A549 (cell line): ENCODE measurements around the gene ESPN. TPM values are rescaled to one million over a fixed set of nuclear protein-coding genes. Genes with fewer than 3 reads are reported as not detected.

Experiments
- ATAC-seq, 2 experiments: fragments of 200-7000 bp in 1 of 2; fragments of >200 bp in 1 of 2; cut with Nextera tagmentation in 1 of 2; cut with Tn5 transposase in 1 of 2; 3 replicates each; pipeline versions ENCODE4 v1.8.0 to v1.9.1; 2018 to 2020; ENCODE audit warnings: mild to moderate bottlenecking in 1 of 2, moderate library complexity in 1 of 2
- CTCF ChIA-PET: fragments of 300-600 bp; sonication (Branson Sonifier 250); formaldehyde crosslinking; extraction: SDS; loops from one replicate; lab custom pipeline; 2021; ENCODE audit warnings: antibody characterized with exemption, inconsistent platforms; lab: Yijun Ruan, JAX
- POLR2A ChIA-PET: fragments of 350-600 bp; formaldehyde crosslinking; extraction: SDS; loops from one replicate; lab custom pipeline; 2021; ENCODE audit warnings: antibody characterized with exemption, inconsistent platforms; lab: Yijun Ruan, JAX
- DNase-seq, 2 experiments: peaks; one replicate each; pipeline versions ENCODE4 v3.0.0 to v3.0.0-alpha.2; 2011 to 2016; ENCODE audit warnings: low read depth in 1 of 2, low spot score in 1 of 2
- FAIRE-seq: peaks from 2 replicates; lab custom pipeline; 2011; peaks lifted over from hg19 to GRCh38; lab: Jason Lieb, UNC
- H3K27ac ChIP-seq, 2 experiments: fragments of >200 bp; sonication (Bioruptor Twin); formaldehyde crosslinking; 3 replicates each; pipeline ENCODE4 v1.5.1; 2016 to 2017
- H3K4me1 ChIP-seq: fragments of >200 bp; sonication (Bioruptor Twin); formaldehyde crosslinking; 3 replicates; pipeline ENCODE4 v1.6.1; 2016
- H3K4me2 ChIP-seq: fragments of >200 bp; sonication (Bioruptor Twin); formaldehyde crosslinking; 3 replicates; pipeline ENCODE4 v1.6.1; 2016
- H3K4me3 ChIP-seq: fragments of >200 bp; sonication (Bioruptor Twin); formaldehyde crosslinking; 3 replicates; pipeline ENCODE4 v1.5.1; 2016
- H3K9me3 ChIP-seq: fragments of >200 bp; sonication (Bioruptor Twin); formaldehyde crosslinking; 3 replicates; pipeline ENCODE4 v1.6.1; 2016
- EP300 ChIP-seq, 2 experiments: fragments of >200 bp; sonication (Bioruptor Twin); formaldehyde crosslinking; IDR thresholded peaks; 2 replicates in 1 of 2; 3 replicates in 1 of 2; pipeline ENCODE4 v1.6.1; 2016 to 2017
- ESRRA ChIP-seq: fragments of 150-350 bp; IDR thresholded peaks from 2 replicates; pipeline ENCODE4 v1.6.1; 2014; ENCODE audit warnings: mild to moderate bottlenecking, low read length, borderline replicate concordance
- FOSL2 ChIP-seq, 2 experiments: fragments of 450-650 bp in 1 of 2; fragments of >200 bp in 1 of 2; sonication (Bioruptor Twin) in 1 of 2; formaldehyde crosslinking; IDR thresholded peaks; 2 replicates each; pipeline versions ENCODE4 v1.5.0 to v1.6.1; 2016 to 2020; ENCODE audit warnings: mild to moderate bottlenecking in 1 of 2, moderate library complexity in 1 of 2
- FOXS1 ChIP-seq: fragments of 250-450 bp; sonication (Bioruptor Pico); IDR thresholded peaks from 2 replicates; pipeline ENCODE4 v1.5.0; 2020; ENCODE audit warnings: mild to moderate bottlenecking, moderate library complexity
- JUN ChIP-seq, 2 experiments: fragments of >200 bp; sonication (Bioruptor Twin); formaldehyde crosslinking; IDR thresholded peaks; 2 replicates in 1 of 2; 3 replicates in 1 of 2; pipeline ENCODE4 v1.6.1; 2016 to 2017
- JUNB ChIP-seq: fragments of >200 bp; sonication (Bioruptor Twin); formaldehyde crosslinking; IDR thresholded peaks from 2 replicates; pipeline ENCODE4 v1.6.1; 2016
- KDM1A ChIP-seq: fragments of 200-600 bp; sonication (generic); IDR thresholded peaks from 2 replicates; pipeline ENCODE4 v1.6.1; 2016; ENCODE audit warnings: low read depth, mild to moderate bottlenecking
- NFE2L2 ChIP-seq: fragments of 150-350 bp; conservative IDR thresholded peaks from 2 replicates; pipeline ENCODE4 v1.6.1; 2014; ENCODE audit warnings: low read length
- NPAS2 ChIP-seq: fragments of 250-450 bp; sonication (Bioruptor Pico); IDR thresholded peaks from 2 replicates; pipeline ENCODE4 v1.8.0; 2022; ENCODE audit warnings: mild to moderate bottlenecking, moderate library complexity, borderline replicate concordance
- NR3C1 ChIP-seq: fragments of >200 bp; sonication (Bioruptor Twin); formaldehyde crosslinking; IDR thresholded peaks from 3 replicates; pipeline ENCODE4 v1.6.1; 2017
- POLR2A ChIP-seq: IDR thresholded peaks from 2 replicates; pipeline ENCODE4 v1.6.1; 2012; ENCODE audit warnings: mild to moderate bottlenecking, low read length
- POLR2AphosphoS2 ChIP-seq: conservative IDR thresholded peaks from 2 replicates; pipeline ENCODE4 v1.6.1; 2012; ENCODE audit warnings: low read length, improper control_type of control experiment, inconsistent platforms
- RFX5 ChIP-seq: fragments of 450-650 bp; IDR thresholded peaks from 2 replicates; pipeline ENCODE4 v1.7.1; 2014; ENCODE audit warnings: antibody characterized with exemption, mild to moderate bottlenecking, moderate library complexity
- RNF2 ChIP-seq: fragments of 200-600 bp; sonication (generic); IDR thresholded peaks from 2 replicates; pipeline ENCODE4 v1.6.1; 2016; ENCODE audit warnings: low read depth, mild to moderate bottlenecking, antibody characterized with exemption, moderate library complexity, borderline replicate concordance
- ZC3H11A ChIP-seq: fragments of 450-650 bp; IDR thresholded peaks from 2 replicates; pipeline ENCODE4 v1.6.1; 2014; ENCODE audit warnings: antibody characterized with exemption, mild to moderate bottlenecking
- ZFP36 ChIP-seq: fragments of 450-650 bp; IDR thresholded peaks from 2 replicates; pipeline ENCODE4 v1.6.1; 2014; ENCODE audit warnings: borderline replicate concordance; ENCODE audit not compliant: partially characterized antibody
- ZNF302 ChIP-seq: fragments of 250-450 bp; sonication (Bioruptor Pico); IDR thresholded peaks from 2 replicates; pipeline ENCODE4 v1.9.0; 2021; ENCODE audit warnings: inconsistent platforms, mild to moderate bottlenecking, moderate library complexity
- ZSCAN20 ChIP-seq: fragments of 250-450 bp; sonication (Bioruptor Pico); IDR thresholded peaks from 2 replicates; pipeline ENCODE4 v1.8.0; 2022; ENCODE audit warnings: mild to moderate bottlenecking, moderate library complexity
- WGBS: methylation state at CpG from one replicate; pipeline ENCODE4 v1.1.6; 2017; ENCODE audit errors: missing lambda C conversion rate; 5-methylcytosine and 5-hydroxymethylcytosine counted together
- polyA plus RNA-seq, 4 experiments: library from polyadenylated mRNA; depleted of rRNA in 3 of 4; stranded (reverse); fragments of >200 nt; fragmentation: RNase III in 1 of 4; extraction: RNeasy Plus Mini Kit Qiagen cat#74134 plus additional on column Dnase treatment in 1 of 4; gene quantifications; 2 replicates in 3 of 4; 3 replicates in 1 of 4; pipeline ENCODE4 v1.2.3, GENCODE V29; 2011 to 2017
- TF ChIP-seq, protein P1 (sequence below): fragments of 150-350 bp; IDR thresholded peaks from 2 replicates; pipeline ENCODE4 v1.6.1; 2014; ENCODE audit warnings: low read depth, mild to moderate bottlenecking, low read length
- TF ChIP-seq, protein P2 (sequence below): fragments of 250-450 bp; sonication (Bioruptor Pico); IDR thresholded peaks from 2 replicates; pipeline ENCODE4 v1.5.0; 2021; ENCODE audit warnings: mild to moderate bottlenecking, moderate library complexity, borderline replicate concordance
- TF ChIP-seq, protein P3 (sequence below): fragments of 450-650 bp; IDR thresholded peaks from 2 replicates; pipeline ENCODE4 v1.6.1; 2014; ENCODE audit warnings: antibody characterized with exemption
- TF ChIP-seq, protein P4 (sequence below): IDR thresholded peaks from 2 replicates; pipeline ENCODE4 v1.6.1; 2012
- TF ChIP-seq, protein P5 (sequence below): fragments of 250-450 bp; sonication (Bioruptor Pico); IDR thresholded peaks from 2 replicates; pipeline ENCODE4 v1.5.0; 2020; ENCODE audit warnings: low read depth, mild to moderate bottlenecking, moderate library complexity

ESPN gene
- polyA plus RNA-seq, 2 of the 4 experiments (the other 2 are of a cell fraction): 0.22 to 0.28 TPM

DNA sequence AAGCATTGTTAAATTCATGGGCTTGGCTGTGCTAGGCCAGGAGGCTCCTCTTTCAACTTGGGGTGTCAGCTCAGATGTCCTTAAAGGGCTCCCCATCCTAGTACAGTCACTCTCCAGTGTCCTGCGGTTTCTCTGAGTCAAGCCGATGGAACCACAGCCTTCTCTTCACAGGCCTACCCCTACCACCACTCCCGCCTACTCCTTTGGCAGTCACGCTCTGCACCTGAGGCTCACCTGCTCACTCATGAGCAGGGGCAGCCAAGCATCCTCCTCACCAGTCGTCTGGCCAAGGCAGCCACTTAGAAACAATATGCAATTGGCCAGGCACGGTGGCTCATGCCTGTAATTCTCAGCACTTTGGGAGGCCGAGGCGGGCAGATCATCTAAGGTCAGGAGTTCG, 34.6 kb upstream of the ESPN start:
- FAIRE-seq: no peak
- ChIA-PET CTCF (interaction anchor here (0.9 to 34.5 kb wide), 5 partner anchors 9 to 48 kb away, joined by 3 to 575 read pairs (median 4); no protein-coding TSS in a partner anchor), POLR2A (no interaction called here)
- no peak for ATAC-seq
- Histone ChIP-seq H3K4me1 (peaks cover 30% of the 10 kb centered on the region), H3K4me2 (no peak overlapping the region), H3K4me3 (no peak overlapping the region), H3K9me3 (no peaks in the 10 kb centered on the region), H3K27ac (no peak overlapping the region)
- 92% methylated on average over 6 of the region's 9 CpGs for WGBS
- no peak for DNase-seq
- TF ChIP-seq NR3C1 (no peak), KDM1A (no peak), JUN (IDR thresholded peaks at IDR 0.05) (no peak), NPAS2 (CRISPR knock-in tag) (no peak), ZSCAN20 (CRISPR knock-in tag) (no peak), NFE2L2 (no peak), JUNB (no peak), POLR2A (no peak), RNF2 (no peak), FOXS1 (CRISPR knock-in tag) (no peak)
- TF ChIP-seq, protein P1, sequence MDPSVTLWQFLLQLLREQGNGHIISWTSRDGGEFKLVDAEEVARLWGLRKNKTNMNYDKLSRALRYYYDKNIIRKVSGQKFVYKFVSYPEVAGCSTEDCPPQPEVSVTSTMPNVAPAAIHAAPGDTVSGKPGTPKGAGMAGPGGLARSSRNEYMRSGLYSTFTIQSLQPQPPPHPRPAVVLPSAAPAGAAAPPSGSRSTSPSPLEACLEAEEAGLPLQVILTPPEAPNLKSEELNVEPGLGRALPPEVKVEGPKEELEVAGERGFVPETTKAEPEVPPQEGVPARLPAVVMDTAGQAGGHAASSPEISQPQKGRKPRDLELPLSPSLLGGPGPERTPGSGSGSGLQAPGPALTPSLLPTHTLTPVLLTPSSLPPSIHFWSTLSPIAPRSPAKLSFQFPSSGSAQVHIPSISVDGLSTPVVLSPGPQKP: no peak
- TF ChIP-seq, protein P2, sequence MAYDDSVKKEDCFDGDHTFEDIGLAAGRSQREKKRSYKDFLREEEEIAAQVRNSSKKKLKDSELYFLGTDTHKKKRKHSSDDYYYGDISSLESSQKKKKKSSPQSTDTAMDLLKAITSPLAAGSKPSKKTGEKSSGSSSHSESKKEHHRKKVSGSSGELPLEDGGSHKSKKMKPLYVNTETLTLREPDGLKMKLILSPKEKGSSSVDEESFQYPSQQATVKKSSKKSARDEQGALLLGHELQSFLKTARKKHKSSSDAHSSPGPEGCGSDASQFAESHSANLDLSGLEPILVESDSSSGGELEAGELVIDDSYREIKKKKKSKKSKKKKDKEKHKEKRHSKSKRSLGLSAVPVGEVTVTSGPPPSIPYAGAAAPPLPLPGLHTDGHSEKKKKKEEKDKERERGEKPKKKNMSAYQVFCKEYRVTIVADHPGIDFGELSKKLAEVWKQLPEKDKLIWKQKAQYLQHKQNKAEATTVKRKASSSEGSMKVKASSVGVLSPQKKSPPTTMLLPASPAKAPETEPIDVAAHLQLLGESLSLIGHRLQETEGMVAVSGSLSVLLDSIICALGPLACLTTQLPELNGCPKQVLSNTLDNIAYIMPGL: no peak
- TF ChIP-seq, protein P3, sequence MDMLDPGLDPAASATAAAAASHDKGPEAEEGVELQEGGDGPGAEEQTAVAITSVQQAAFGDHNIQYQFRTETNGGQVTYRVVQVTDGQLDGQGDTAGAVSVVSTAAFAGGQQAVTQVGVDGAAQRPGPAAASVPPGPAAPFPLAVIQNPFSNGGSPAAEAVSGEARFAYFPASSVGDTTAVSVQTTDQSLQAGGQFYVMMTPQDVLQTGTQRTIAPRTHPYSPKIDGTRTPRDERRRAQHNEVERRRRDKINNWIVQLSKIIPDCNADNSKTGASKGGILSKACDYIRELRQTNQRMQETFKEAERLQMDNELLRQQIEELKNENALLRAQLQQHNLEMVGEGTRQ: no peak
- TF ChIP-seq, protein P4, sequence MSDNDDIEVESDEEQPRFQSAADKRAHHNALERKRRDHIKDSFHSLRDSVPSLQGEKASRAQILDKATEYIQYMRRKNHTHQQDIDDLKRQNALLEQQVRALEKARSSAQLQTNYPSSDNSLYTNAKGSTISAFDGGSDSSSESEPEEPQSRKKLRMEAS: no peak

DNA sequence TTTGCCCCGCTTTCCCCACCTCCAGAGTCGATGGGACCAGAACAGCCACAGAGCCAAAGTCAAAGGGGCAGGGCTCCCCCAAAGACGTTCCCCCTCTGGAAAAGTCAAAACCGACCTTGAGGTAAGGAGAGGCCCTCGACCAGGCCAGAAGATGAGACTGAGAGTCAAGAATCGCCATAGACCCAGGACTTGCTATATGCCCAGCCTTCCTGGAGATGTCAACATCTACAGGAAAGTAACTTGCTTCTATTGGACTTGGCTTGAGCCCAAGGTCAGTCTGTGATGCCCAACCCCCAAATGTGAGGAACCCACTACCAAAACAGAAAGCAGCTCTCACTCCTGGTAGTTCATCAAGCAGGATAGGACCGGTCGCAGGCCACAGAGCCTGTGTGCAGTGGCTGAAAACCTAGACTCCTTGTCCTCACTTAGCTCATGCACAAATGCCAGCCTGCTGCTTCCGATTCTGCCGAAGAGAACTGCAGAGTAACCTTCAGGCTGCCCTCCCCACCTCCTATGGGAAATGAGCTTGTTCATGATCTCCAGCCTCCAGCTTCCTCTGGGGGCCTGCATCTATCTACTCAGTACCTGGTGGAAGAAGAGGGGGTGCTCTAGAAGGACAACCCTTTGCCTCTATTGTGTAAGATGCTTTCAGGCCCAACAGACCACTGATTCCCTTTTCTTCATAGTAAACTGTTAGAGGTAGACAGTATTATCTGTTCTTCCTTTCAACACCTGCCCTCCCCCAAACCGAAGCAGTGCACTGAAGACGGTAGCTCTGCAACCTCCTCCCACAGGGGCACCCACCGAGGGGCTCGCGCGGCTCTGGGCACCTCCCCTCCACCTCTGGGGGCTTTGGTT, 32.4 kb upstream of the ESPN start:
- H3K4me1 ChIP-seq: peaks cover 9% of the 10 kb centered on the region
- POLR2A ChIA-PET: interaction anchor here (0.7 kb wide), 1 partner anchor 20 kb away, joined by 4 read pairs; no protein-coding TSS in a partner anchor
- ATAC-seq (no peak; a peak in 1 of 6 replicates), FAIRE-seq (no peak)
- TF ChIP-seq RFX5: no peak
- no peak for TF ChIP-seq ZNF302 (CRISPR knock-in tag)
- TF ChIP-seq ZFP36: no peak
- no peak for TF ChIP-seq POLR2AphosphoS2
- TF ChIP-seq, protein P5, sequence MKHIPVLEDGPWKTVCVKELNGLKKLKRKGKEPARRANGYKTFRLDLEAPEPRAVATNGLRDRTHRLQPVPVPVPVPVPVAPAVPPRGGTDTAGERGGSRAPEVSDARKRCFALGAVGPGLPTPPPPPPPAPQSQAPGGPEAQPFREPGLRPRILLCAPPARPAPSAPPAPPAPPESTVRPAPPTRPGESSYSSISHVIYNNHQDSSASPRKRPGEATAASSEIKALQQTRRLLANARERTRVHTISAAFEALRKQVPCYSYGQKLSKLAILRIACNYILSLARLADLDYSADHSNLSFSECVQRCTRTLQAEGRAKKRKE: no peak
- no peak for TF ChIP-seq FOSL2 (IDR thresholded peaks at IDR 0.05)
- no peak for TF ChIP-seq FOSL2 (CRISPR knock-in tag; IDR thresholded peaks at IDR 0.05)
- no peak for TF ChIP-seq EP300 (IDR thresholded peaks at IDR 0.05)
- no peak for TF ChIP-seq NFE2L2
- TF ChIP-seq ESRRA: no peak
- TF ChIP-seq ZC3H11A: no peak
- TF ChIP-seq, all 56 proteins: peak for 0
- WGBS: 44% methylated on average over 13 of the region's 16 CpGs
- peak overlapping the region; percentile 86 to 93 for H3K27ac ChIP-seq
- peak overlapping the region; percentile 52 for H3K4me3 ChIP-seq
- peak overlapping the region; percentile 91 for H3K4me2 ChIP-seq
- H3K9me3 ChIP-seq: no peaks in the 10 kb centered on the region
- CTCF ChIA-PET: interaction anchor here (1.1 to 34.5 kb wide), 2 partner anchors 25 to 145 kb away, joined by 3 to 575 read pairs; no protein-coding TSS in a partner anchor
- DNase-seq: no peak
